Mesothelial cell of epicardium (in vitro differentiated cells): ENCODE results near the gene TENM4. TPM values are rescaled to one million over a fixed set of nuclear protein-coding genes. Genes with fewer than 3 reads are reported as not detected.
A peak's percentile ranks its signal among the peaks of the same experiment; 100 is the strongest.

ENCODE experiments used
- DNase-seq, 2 experiments: peaks; one replicate each; pipeline ENCODE4 v3.0.0; 2021; ENCODE audit warnings: low spot score in 2 of 2; ENCODE audit not compliant: unreplicated experiment in 2 of 2
- H3K27ac Mint-ChIP-seq: 2 replicates; pipeline ENCODE4 v1.8.0; 2021; ENCODE audit warnings: mixed read lengths
- H3K27me3 Mint-ChIP-seq: 2 replicates; pipeline ENCODE4 v1.8.0; 2021; ENCODE audit warnings: low read depth, mixed read lengths
- H3K36me3 Mint-ChIP-seq: 2 replicates; pipeline ENCODE4 v1.8.0; 2021; ENCODE audit warnings: mixed read lengths
- H3K4me1 Mint-ChIP-seq: 2 replicates; pipeline ENCODE4 v1.8.0; 2021; ENCODE audit warnings: mixed read lengths
- H3K4me3 Mint-ChIP-seq: 2 replicates; pipeline ENCODE4 v1.8.0; 2021; ENCODE audit warnings: mild to moderate bottlenecking, moderate library complexity, mixed read lengths
- H3K9me3 Mint-ChIP-seq: 2 replicates; pipeline ENCODE4 v1.8.0; 2021; ENCODE audit warnings: mixed read lengths
- total RNA-seq: library from RNA; stranded (reverse); gene quantifications from 3 replicates; pipeline ENCODE4 v1.2.1, GENCODE V29; 2021
- TF ChIP-seq, protein P1 (sequence below): fragments of 200-600 bp; sonication (generic); IDR thresholded peaks from one replicate; pipeline ENCODE4 v1.5.0; 2021; ENCODE audit warnings: antibody characterized with exemption; ENCODE audit not compliant: unreplicated experiment

The TENM4 gene
- total RNA-seq, 1 donor from 2014 or later = 187 TPM

- H3K27me3 Mint-ChIP-seq = no peaks in the 10 kb centered on the region
- no peak overlapping the region for H3K4me3 Mint-ChIP-seq
- TF ChIP-seq, protein P1, sequence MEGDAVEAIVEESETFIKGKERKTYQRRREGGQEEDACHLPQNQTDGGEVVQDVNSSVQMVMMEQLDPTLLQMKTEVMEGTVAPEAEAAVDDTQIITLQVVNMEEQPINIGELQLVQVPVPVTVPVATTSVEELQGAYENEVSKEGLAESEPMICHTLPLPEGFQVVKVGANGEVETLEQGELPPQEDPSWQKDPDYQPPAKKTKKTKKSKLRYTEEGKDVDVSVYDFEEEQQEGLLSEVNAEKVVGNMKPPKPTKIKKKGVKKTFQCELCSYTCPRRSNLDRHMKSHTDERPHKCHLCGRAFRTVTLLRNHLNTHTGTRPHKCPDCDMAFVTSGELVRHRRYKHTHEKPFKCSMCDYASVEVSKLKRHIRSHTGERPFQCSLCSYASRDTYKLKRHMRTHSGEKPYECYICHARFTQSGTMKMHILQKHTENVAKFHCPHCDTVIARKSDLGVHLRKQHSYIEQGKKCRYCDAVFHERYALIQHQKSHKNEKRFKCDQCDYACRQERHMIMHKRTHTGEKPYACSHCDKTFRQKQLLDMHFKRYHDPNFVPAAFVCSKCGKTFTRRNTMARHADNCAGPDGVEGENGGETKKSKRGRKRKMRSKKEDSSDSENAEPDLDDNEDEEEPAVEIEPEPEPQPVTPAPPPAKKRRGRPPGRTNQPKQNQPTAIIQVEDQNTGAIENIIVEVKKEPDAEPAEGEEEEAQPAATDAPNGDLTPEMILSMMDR = no peak
- no peaks in the 10 kb centered on the region for H3K9me3 Mint-ChIP-seq
- H3K36me3 Mint-ChIP-seq = no peaks in the 10 kb centered on the region
- H3K27ac Mint-ChIP-seq = peak overlapping the region; percentile 74
- H3K4me1 Mint-ChIP-seq = peaks cover 19% of the 10 kb centered on the region
- DNase-seq = no peak
These were observed 196.5 kb downstream of the TENM4 start for GRCh38 chr11:79244241-79244772.

DNA sequence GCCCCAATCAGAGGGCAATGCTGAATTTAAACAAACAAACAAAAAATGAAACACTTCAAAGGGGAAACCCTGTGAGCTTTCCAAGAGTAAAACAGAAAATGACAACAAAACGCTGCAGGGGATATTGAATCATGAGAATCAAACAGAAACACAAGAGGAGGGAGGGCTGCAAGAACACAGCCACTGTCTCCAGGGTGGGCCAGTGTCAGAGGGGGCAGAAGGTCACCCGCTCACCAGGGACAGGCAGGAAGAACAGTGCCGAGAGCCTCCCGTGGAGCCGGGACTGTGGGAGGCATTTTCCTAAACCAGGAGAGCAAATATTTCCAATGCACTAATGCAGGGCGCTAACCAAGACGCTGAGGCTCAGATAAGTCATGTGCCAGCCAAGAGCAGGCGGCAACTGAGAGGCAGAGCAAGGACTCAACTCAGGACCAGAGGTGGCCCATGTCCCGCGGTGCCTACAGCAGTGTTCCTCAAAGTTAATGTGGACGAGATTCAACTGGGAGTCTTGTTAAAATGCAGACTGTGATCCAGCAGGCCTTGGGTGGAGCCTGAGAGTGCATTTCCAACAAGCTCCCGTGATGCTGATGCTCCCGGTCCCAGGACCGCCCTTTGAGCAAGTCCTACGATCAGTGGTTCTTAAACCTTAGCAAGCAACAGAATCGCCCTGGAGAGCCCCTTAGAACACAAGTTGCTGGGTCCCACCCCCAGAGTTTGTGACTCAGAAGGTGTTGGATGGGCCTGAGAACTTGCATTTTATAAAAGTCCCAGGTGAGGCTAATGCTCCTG lies 197.2 kb downstream of the TENM4 start:
- DNase-seq = no peak
- TF ChIP-seq, protein P1 = no peak
- Mint-ChIP-seq H3K36me3 (no peaks in the 10 kb centered on the region), H3K4me1 (peaks cover 26% of the 10 kb centered on the region), H3K4me3 (no peak overlapping the region), H3K27ac (peak overlapping the region; percentile 41), H3K27me3 (no peaks in the 10 kb centered on the region), H3K9me3 (no peaks in the 10 kb centered on the region)

DNA sequence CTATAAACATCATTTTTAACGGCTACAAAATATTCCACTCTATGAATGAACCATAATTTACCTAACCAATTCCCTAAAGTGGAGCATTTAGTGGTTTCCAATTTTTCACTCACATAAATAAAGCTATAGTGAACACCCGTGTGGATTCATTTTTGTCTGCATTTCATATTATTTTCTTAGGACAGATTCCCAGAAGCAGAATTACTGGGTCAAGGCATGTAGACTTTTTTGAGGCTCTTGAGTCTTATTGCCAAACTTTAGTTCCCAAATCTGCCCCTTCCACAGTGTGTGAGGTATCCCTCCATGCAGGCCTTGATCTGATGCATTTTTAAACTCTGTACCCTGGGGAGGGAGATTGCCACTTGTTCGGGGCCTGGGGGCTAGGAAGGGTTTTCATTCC lies 198.2 kb downstream of the TENM4 start:
- Mint-ChIP-seq H3K27me3 (no peaks in the 10 kb centered on the region), H3K36me3 (no peaks in the 10 kb centered on the region), H3K4me3 (no peak overlapping the region), H3K9me3 (no peaks in the 10 kb centered on the region), H3K27ac (no peak overlapping the region), H3K4me1 (peaks cover 36% of the 10 kb centered on the region)
- DNase-seq = no peak
- TF ChIP-seq, protein P1 = no peak

- TF ChIP-seq, protein P1 = no peak
- no peaks in the 10 kb centered on the region for H3K36me3 Mint-ChIP-seq
- no peak for DNase-seq
- peaks cover 43% of the 10 kb centered on the region for H3K4me1 Mint-ChIP-seq
- no peak overlapping the region for H3K27ac Mint-ChIP-seq
- H3K27me3 Mint-ChIP-seq = no peaks in the 10 kb centered on the region
- no peak overlapping the region for H3K4me3 Mint-ChIP-seq
- H3K9me3 Mint-ChIP-seq = no peaks in the 10 kb centered on the region
These were observed 199.0 kb downstream of the TENM4 start for GRCh38 chr11:79241852-79242241.

DNA sequence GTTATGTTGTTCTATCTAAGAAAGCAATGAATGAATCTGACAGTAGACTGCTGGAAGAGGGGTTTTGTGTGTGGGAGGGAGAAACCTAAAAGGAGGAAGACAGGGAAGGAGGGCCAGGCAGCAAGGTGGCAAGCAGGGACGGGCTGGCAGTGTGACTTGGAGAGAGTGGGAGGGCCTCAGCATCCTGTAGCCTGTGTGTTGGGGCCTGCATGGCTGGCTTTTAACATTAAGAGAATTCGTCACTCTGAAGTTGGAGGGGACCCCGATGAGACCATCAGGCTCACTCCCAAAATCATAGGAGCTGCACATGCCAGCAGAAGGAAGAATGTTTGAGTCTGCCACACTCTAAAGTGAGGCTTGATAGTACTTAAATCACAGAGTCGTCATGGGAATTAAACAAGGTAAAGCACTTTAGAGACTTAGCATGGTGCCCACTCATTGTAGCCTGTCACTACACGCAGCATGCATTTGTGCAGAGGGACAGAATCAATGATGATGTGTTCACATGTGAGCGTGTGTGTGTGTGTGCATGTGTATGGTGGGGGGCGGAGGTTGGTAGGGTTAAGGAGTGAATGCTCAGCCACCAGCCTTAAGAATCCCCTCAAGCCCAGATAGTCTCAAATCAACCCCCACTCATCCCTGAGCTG lies 199.5 kb downstream of the TENM4 start:
- no peaks in the 10 kb centered on the region for H3K9me3 Mint-ChIP-seq
- no peak for DNase-seq
- no peaks in the 10 kb centered on the region for H3K27me3 Mint-ChIP-seq
- peaks cover 48% of the 10 kb centered on the region for H3K4me1 Mint-ChIP-seq
- H3K4me3 Mint-ChIP-seq = no peak overlapping the region
- TF ChIP-seq, protein P1 = no peak
- H3K36me3 Mint-ChIP-seq = no peaks in the 10 kb centered on the region
- H3K27ac Mint-ChIP-seq = no peak overlapping the region
